SK-N-SH treated with all-trans-retinoic acid at 6 μM for 48 hours (cell line): ENCODE measurements around the gene POT1.

Source experiments
- ATAC-seq: fragments of 200-7000 bp; cut with Tn5 transposase; 3 replicates; pipeline ENCODE4 v1.9.1; 2020; ENCODE audit warnings: mild to moderate bottlenecking, moderate library complexity
- ARNTL ChIP-seq: fragments of 450-650 bp; formaldehyde crosslinking; IDR thresholded peaks from 2 replicates; pipeline ENCODE4 v1.5.0; 2020; ENCODE audit warnings: low read depth, mild to moderate bottlenecking, moderate library complexity, borderline replicate concordance
- BACH2 ChIP-seq: fragments of 250-450 bp; sonication (Bioruptor Pico); IDR thresholded peaks from 2 replicates; pipeline ENCODE4 v1.9.0; 2021; ENCODE audit warnings: mild to moderate bottlenecking, borderline replicate concordance
- CREB5 ChIP-seq: fragments of 250-450 bp; sonication (Bioruptor Pico); IDR thresholded peaks from 2 replicates; pipeline ENCODE4 v1.5.1; 2020; ENCODE audit warnings: low read depth, mild to moderate bottlenecking, moderate library complexity
- CSDC2 ChIP-seq: fragments of 250-450 bp; sonication (Bioruptor Pico); IDR thresholded peaks from 2 replicates; pipeline ENCODE4 v1.5.0; 2020; ENCODE audit warnings: mild to moderate bottlenecking, moderate library complexity
- CSRNP3 ChIP-seq: fragments of 250-450 bp; sonication (Bioruptor Pico); IDR thresholded peaks from 2 replicates; pipeline ENCODE4 v1.5.1; 2021; ENCODE audit warnings: mild to moderate bottlenecking, moderate library complexity
- ESRRG ChIP-seq: fragments of 250-450 bp; sonication (Bioruptor Pico); IDR thresholded peaks from 2 replicates; pipeline ENCODE4 v1.6.1; 2021; ENCODE audit warnings: mild to moderate bottlenecking
- GLIS3 ChIP-seq: fragments of 250-450 bp; sonication (Bioruptor Pico); IDR thresholded peaks from 2 replicates; pipeline ENCODE4 v1.5.0; 2020; ENCODE audit warnings: mild to moderate bottlenecking, moderate library complexity
- ISL1 ChIP-seq: fragments of 250-450 bp; sonication (Bioruptor Pico); IDR thresholded peaks from 2 replicates; pipeline ENCODE4 v2.1.2; 2022; ENCODE audit warnings: mild to moderate bottlenecking, moderate library complexity
- OSR1 ChIP-seq: fragments of 250-450 bp; sonication (Bioruptor Pico); IDR thresholded peaks from 2 replicates; pipeline ENCODE4 v1.8.0; 2022; ENCODE audit warnings: moderate library complexity, mild to moderate bottlenecking, inconsistent platforms
- POU6F1 ChIP-seq: fragments of 250-450 bp; sonication (Bioruptor Pico); IDR thresholded peaks from 2 replicates; pipeline ENCODE4 v1.8.0; 2021; ENCODE audit warnings: low read depth, mild to moderate bottlenecking, moderate library complexity, borderline replicate concordance
- PPARA ChIP-seq: fragments of 250-450 bp; sonication (Bioruptor Pico); IDR thresholded peaks from 2 replicates; pipeline ENCODE4 v1.5.0; 2020; ENCODE audit warnings: mild to moderate bottlenecking, borderline replicate concordance
- RARB ChIP-seq: fragments of 250-450 bp; sonication (Bioruptor Pico); IDR thresholded peaks from 2 replicates; pipeline ENCODE4 v1.8.0; 2021; ENCODE audit warnings: mild to moderate bottlenecking, moderate library complexity
- SNAI2 ChIP-seq: fragments of 250-450 bp; sonication (Bioruptor Pico); IDR thresholded peaks from 2 replicates; pipeline ENCODE4 v1.5.0; 2020; ENCODE audit warnings: mild to moderate bottlenecking, moderate library complexity
- TCF4 ChIP-seq: fragments of 250-450 bp; sonication (Bioruptor Pico); IDR thresholded peaks from 2 replicates; pipeline ENCODE4 v1.8.0; 2021; ENCODE audit warnings: mild to moderate bottlenecking, moderate library complexity, borderline replicate concordance
- TOX ChIP-seq: fragments of 250-450 bp; sonication (Bioruptor Pico); IDR thresholded peaks from 2 replicates; pipeline ENCODE4 v1.8.0; 2021; ENCODE audit warnings: mild to moderate bottlenecking, moderate library complexity, borderline replicate concordance
- TSHZ2 ChIP-seq: fragments of 250-450 bp; sonication (Bioruptor Pico); IDR thresholded peaks from 2 replicates; pipeline ENCODE4 v1.5.0; 2020; ENCODE audit warnings: mild to moderate bottlenecking, moderate library complexity
- ZC3H10 ChIP-seq: fragments of 250-450 bp; sonication (Bioruptor Pico); IDR thresholded peaks from 2 replicates; pipeline ENCODE4 v1.5.1; 2021; ENCODE audit warnings: mild to moderate bottlenecking, moderate library complexity
- ZFP3 ChIP-seq: fragments of 250-450 bp; sonication (Bioruptor Pico); IDR thresholded peaks from 2 replicates; pipeline ENCODE4 v1.5.0; 2020; ENCODE audit warnings: mild to moderate bottlenecking, moderate library complexity
- ZFP30 ChIP-seq: fragments of 450-650 bp; formaldehyde crosslinking; IDR thresholded peaks from 2 replicates; pipeline ENCODE4 v1.5.0; 2022; ENCODE audit warnings: mild to moderate bottlenecking, moderate library complexity
- ZNF565 ChIP-seq: fragments of 450-650 bp; formaldehyde crosslinking; conservative IDR thresholded peaks from 2 replicates; pipeline ENCODE4 v1.5.0; 2020; ENCODE audit warnings: low read depth, mild to moderate bottlenecking, moderate library complexity
- ZNF70 ChIP-seq: fragments of 450-650 bp; formaldehyde crosslinking; IDR thresholded peaks from 2 replicates; pipeline ENCODE4 v1.5.0; 2020; ENCODE audit warnings: mild to moderate bottlenecking, moderate library complexity
- ZNF8 ChIP-seq: fragments of 450-650 bp; formaldehyde crosslinking; IDR thresholded peaks from 2 replicates; pipeline ENCODE4 v1.5.0; 2020; ENCODE audit warnings: mild to moderate bottlenecking, moderate library complexity

The POT1 gene

GRCh38 chr7:124781907-124782734 lies 147.5 kb downstream of the POT1 start:
- no peak for ATAC-seq
- TF ChIP-seq CSDC2: no peak
- no peak for TF ChIP-seq ZC3H10 (CRISPR knock-in tag)
- TF ChIP-seq GLIS3 (CRISPR knock-in tag): no peak
- no peak for TF ChIP-seq ZNF70 (CRISPR knock-in tag)
- TF ChIP-seq OSR1: no peak

GRCh38 chr7:124781418-124781817 lies 148.2 kb downstream of the POT1 start:
- ATAC-seq: no peak
- TF ChIP-seq ARNTL: no peak
- no peak for TF ChIP-seq POU6F1
- TF ChIP-seq CSRNP3: no peak
- no peak for TF ChIP-seq CREB5 (CRISPR knock-in tag)
- TF ChIP-seq TOX (CRISPR knock-in tag): no peak
- TF ChIP-seq ZC3H10 (CRISPR knock-in tag): no peak
- TF ChIP-seq BACH2: no peak
- TF ChIP-seq TCF4 (CRISPR knock-in tag): no peak
- no peak for TF ChIP-seq ISL1 (CRISPR knock-in tag)
- TF ChIP-seq ZNF70 (CRISPR knock-in tag): no peak
- TF ChIP-seq ZFP30: no peak

GRCh38 chr7:124780608-124781007 lies 149.0 kb downstream of the POT1 start:
- ATAC-seq: no peak

More at GRCh38 chr7:124780608-124781007, 149.0 kb downstream of the POT1 start:
- TF ChIP-seq TOX (CRISPR knock-in tag) (no peak), PPARA (no peak), TCF4 (CRISPR knock-in tag) (no peak), SNAI2 (CRISPR knock-in tag) (no peak), OSR1 (no peak), RARB (CRISPR knock-in tag) (no peak), TSHZ2 (CRISPR knock-in tag) (no peak), ZNF565 (CRISPR knock-in tag) (no peak), ESRRG (no peak), ZFP3 (CRISPR knock-in tag) (no peak), CSDC2 (no peak), ZNF8 (CRISPR knock-in tag) (no peak), BACH2 (no peak), GLIS3 (CRISPR knock-in tag) (no peak), CREB5 (CRISPR knock-in tag) (no peak), ZNF70 (CRISPR knock-in tag) (no peak)
- TF ChIP-seq, all 23 proteins: peak for 0
